Mesenchymal stem cell (in vitro differentiated cells and primary cell): ENCODE data around the gene FHIT.

Experiments
- DNase-seq: peaks from one replicate; pipeline ENCODE4 v3.0.0-alpha.2; 2013
- H2AFZ ChIP-seq: one replicate; pipeline ENCODE4 v1.6.1; 2013; ENCODE audit warnings: low read depth, mild to moderate bottlenecking, control low read depth, inconsistent platforms, low read length, moderate library complexity
- H2AK5ac ChIP-seq: 2 replicates; pipeline ENCODE4 v1.6.1; 2013; ENCODE audit warnings: low read length, moderate library complexity, mild to moderate bottlenecking, inconsistent platforms; ENCODE audit not compliant: severe bottlenecking
- H2BK120ac ChIP-seq: one replicate; pipeline ENCODE4 v1.6.1; 2013; ENCODE audit warnings: low read depth, mild to moderate bottlenecking, inconsistent platforms, low read length, moderate library complexity
- H2BK12ac ChIP-seq, 2 experiments: one replicate each; pipeline ENCODE4 v1.6.1; 2013; ENCODE audit warnings: inconsistent platforms in 2 of 2, low read length in 2 of 2, mild to moderate bottlenecking in 2 of 2, moderate library complexity in 2 of 2, control low read depth in 1 of 2
- H2BK15ac ChIP-seq: one replicate; pipeline ENCODE4 v1.6.1; 2013; ENCODE audit warnings: mild to moderate bottlenecking, low read depth, inconsistent platforms; ENCODE audit not compliant: poor library complexity, severe bottlenecking
- H2BK5ac ChIP-seq: 2 replicates; pipeline ENCODE4 v1.6.1; 2013; ENCODE audit warnings: low read depth, mild to moderate bottlenecking, low read length, control low read depth, inconsistent platforms; ENCODE audit not compliant: poor library complexity, severe bottlenecking
- H3K14ac ChIP-seq, 2 experiments: one replicate each; pipeline ENCODE4 v1.6.1; 2013; ENCODE audit warnings: inconsistent platforms in 2 of 2, low read length in 2 of 2, control low read depth in 1 of 2, mild to moderate bottlenecking in 1 of 2, moderate library complexity in 1 of 2
- H3K18ac ChIP-seq, 2 experiments: one replicate each; pipeline ENCODE4 v1.6.1; 2013; ENCODE audit warnings: inconsistent platforms in 2 of 2, low read length in 2 of 2, control low read depth in 1 of 2, low read depth in 1 of 2, mild to moderate bottlenecking in 1 of 2
- H3K23ac ChIP-seq, 2 experiments: one replicate each; pipeline ENCODE4 v1.6.1; 2013; ENCODE audit warnings: inconsistent platforms in 2 of 2, low read length in 2 of 2, mild to moderate bottlenecking in 2 of 2, moderate library complexity in 2 of 2, control low read depth in 1 of 2
- H3K27ac ChIP-seq: 2 replicates; pipeline ENCODE4 v1.5.1; 2013; ENCODE audit warnings: mild to moderate bottlenecking, moderate library complexity, low read length, control low read depth, inconsistent platforms; ENCODE audit not compliant: poor library complexity, severe bottlenecking
- H3K27me3 ChIP-seq, 2 experiments: 2 replicates each; pipeline versions ENCODE4 v1.6.1 to v1.7.0; 2013; ENCODE audit warnings: low read length in 2 of 2, mild to moderate bottlenecking in 2 of 2, moderate library complexity in 2 of 2, control low read depth in 1 of 2, inconsistent platforms in 1 of 2; ENCODE audit not compliant: control insufficient read depth in 1 of 2, insufficient read depth in 1 of 2
- H3K36me3 ChIP-seq, 2 experiments: 2 replicates each; pipeline versions ENCODE4 v1.6.1 to v1.7.0; 2013; ENCODE audit warnings: low read length in 2 of 2, control low read depth in 1 of 2, inconsistent platforms in 1 of 2, low read depth in 1 of 2, mild to moderate bottlenecking in 1 of 2; ENCODE audit not compliant: insufficient read depth in 2 of 2, control insufficient read depth in 1 of 2
- H3K4ac ChIP-seq, 2 experiments: one replicate each; pipeline ENCODE4 v1.6.1; 2013; ENCODE audit warnings: inconsistent platforms in 2 of 2, low read length in 2 of 2, mild to moderate bottlenecking in 2 of 2, moderate library complexity in 2 of 2, control low read depth in 1 of 2, low read depth in 1 of 2
- H3K4me1 ChIP-seq: 2 replicates; pipeline ENCODE4 v1.6.1; 2013; ENCODE audit warnings: low read depth, low read length, control low read depth; ENCODE audit not compliant: control insufficient read depth, insufficient read depth
- H3K4me2 ChIP-seq: 2 replicates; pipeline ENCODE4 v1.6.1; 2013; ENCODE audit warnings: low read length, mild to moderate bottlenecking, inconsistent platforms; ENCODE audit not compliant: poor library complexity, severe bottlenecking
- H3K4me3 ChIP-seq, 2 experiments: 2 replicates each; pipeline versions ENCODE4 v1.5.1 to v1.7.0; 2013; ENCODE audit warnings: low read length in 2 of 2, mild to moderate bottlenecking in 2 of 2, control low read depth in 1 of 2, low read depth in 1 of 2; ENCODE audit not compliant: insufficient read depth in 1 of 2
- H3K79me1 ChIP-seq: replicated peaks from 2 replicates; pipeline ENCODE4 v1.6.1; 2013; ENCODE audit warnings: mild to moderate bottlenecking, control low read depth, low read length, inconsistent platforms; ENCODE audit not compliant: poor library complexity, severe bottlenecking
- H3K9ac ChIP-seq: 2 replicates; pipeline ENCODE4 v1.7.0; 2013; ENCODE audit warnings: mild to moderate bottlenecking, low read length, moderate library complexity
- H3K9me3 ChIP-seq: 2 replicates; pipeline ENCODE4 v1.7.0; 2013; ENCODE audit warnings: mild to moderate bottlenecking, low read length; ENCODE audit not compliant: control insufficient read depth
- H4K8ac ChIP-seq: one replicate; pipeline ENCODE4 v1.6.1; 2013; ENCODE audit warnings: inconsistent platforms, mild to moderate bottlenecking, low read length, moderate library complexity
- H4K91ac ChIP-seq: one replicate; pipeline ENCODE4 v1.6.1; 2013; ENCODE audit warnings: mild to moderate bottlenecking, low read length, inconsistent platforms
- WGBS: methylation state at CpG from one replicate; pipeline ENCODE4 v1.1.7; 2013; ENCODE audit warnings: mixed read lengths; 5-methylcytosine and 5-hydroxymethylcytosine counted together

Gene FHIT

DNA sequence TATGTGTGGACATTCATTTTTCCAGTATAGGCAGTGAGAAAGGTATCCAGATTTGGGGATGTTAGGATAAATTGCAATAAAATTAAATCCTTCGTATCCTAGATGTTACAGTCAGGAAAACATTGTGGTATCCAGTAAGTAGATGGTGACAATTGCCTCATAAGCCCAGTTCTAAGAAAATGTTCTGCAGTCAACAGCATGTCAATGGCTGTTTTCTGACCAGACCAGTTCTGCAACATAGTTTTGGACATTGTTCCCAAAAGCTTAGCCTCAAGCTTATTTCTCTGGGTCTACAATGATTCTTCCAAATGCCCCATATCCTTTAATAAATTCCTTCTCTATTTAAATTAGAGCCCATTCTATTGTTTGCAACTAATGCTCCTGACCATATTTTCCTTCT, 480.7 kb downstream of the FHIT start:
- Histone ChIP-seq H3K23ac (no peak overlapping the region), H4K91ac (no peak overlapping the region), H2BK12ac (no peak overlapping the region), H3K27me3 (no peaks in the 10 kb centered on the region), H2BK15ac (no peak overlapping the region), H3K9me3 (peaks cover 11% of the 10 kb centered on the region), H3K4me3 (no peak overlapping the region), H3K79me1 (no peaks in the 10 kb centered on the region), H2BK120ac (no peak overlapping the region), H3K4me2 (no peak overlapping the region), H3K9ac (no peak overlapping the region), H3K4me1 (no peaks in the 10 kb centered on the region), H3K14ac (no peak overlapping the region), H3K18ac (no peak overlapping the region), H3K4ac (no peak overlapping the region), H2AFZ (no peak overlapping the region), H4K8ac (no peak overlapping the region), H2AK5ac (no peak overlapping the region), H3K36me3 (no peaks in the 10 kb centered on the region), H3K27ac (no peak overlapping the region), H2BK5ac (no peak overlapping the region)
- no peak for DNase-seq
- 87% methylated on average over 1 of the region's 1 CpG for WGBS

DNA sequence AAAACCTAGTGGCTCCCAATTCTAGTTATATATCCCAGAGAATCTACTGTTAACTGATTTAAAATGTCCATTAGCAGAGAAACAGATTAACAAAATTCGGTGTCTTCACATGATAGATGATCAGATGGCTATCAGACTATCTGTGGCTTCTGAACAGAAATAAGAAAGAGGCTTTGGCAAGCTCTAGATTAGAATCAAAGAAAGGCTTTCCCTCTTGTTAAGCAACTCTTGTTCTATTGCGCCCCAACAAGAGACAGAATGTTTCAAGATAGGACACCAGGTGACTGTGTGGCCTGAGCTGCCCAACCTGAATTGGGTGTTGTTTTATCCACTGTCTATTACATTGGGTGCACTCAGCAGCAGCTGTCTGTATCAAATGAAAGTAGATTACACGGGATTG, 483.7 kb downstream of the FHIT start:
- H2BK120ac ChIP-seq: no peak overlapping the region
- H2BK15ac ChIP-seq: no peak overlapping the region
- H3K18ac ChIP-seq: no peak overlapping the region
- H2BK12ac ChIP-seq: no peak overlapping the region
- H2AFZ ChIP-seq: no peak overlapping the region
- no peak overlapping the region for H3K4me3 ChIP-seq
- DNase-seq: no peak
- H3K4me1 ChIP-seq: no peaks in the 10 kb centered on the region
- no peak overlapping the region for H3K4me2 ChIP-seq
- no peak overlapping the region for H3K4ac ChIP-seq
- no peak overlapping the region for H3K27ac ChIP-seq
- H3K79me1 ChIP-seq: no peaks in the 10 kb centered on the region
- WGBS: 70% methylated on average over 2 of the region's 3 CpGs
- H4K91ac ChIP-seq: no peak overlapping the region
- no peaks in the 10 kb centered on the region for H3K36me3 ChIP-seq
- no peak overlapping the region for H3K23ac ChIP-seq
- H4K8ac ChIP-seq: no peak overlapping the region
- no peak overlapping the region for H3K14ac ChIP-seq
- no peaks in the 10 kb centered on the region for H3K9me3 ChIP-seq
- no peak overlapping the region for H2BK5ac ChIP-seq
- H3K27me3 ChIP-seq: no peaks in the 10 kb centered on the region
- no peak overlapping the region for H2AK5ac ChIP-seq
- H3K9ac ChIP-seq: no peak overlapping the region

DNA sequence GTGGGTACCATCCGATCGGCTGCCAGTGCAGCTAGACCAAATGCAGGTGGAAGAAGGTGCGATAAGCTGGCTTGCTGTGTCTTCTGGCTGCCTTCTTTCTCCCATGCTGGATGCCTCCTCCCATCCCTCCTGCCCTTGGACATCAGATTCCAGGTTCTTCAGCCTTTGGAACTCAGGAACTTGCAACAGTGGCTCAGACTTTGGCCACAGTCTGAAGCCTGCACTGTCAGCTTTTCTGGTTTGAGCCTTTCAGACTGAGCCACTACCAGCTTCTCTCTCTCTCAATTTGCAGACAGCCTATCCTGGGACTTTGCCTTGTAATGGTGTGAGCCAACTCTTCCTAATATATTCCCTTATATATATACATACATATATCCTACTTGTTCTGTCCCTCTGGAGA, 485.5 kb downstream of the FHIT start:
- no peak overlapping the region for H3K14ac ChIP-seq
- no peaks in the 10 kb centered on the region for H3K79me1 ChIP-seq
- no peak for DNase-seq
- H2BK5ac ChIP-seq: no peak overlapping the region
- no peak overlapping the region for H3K9ac ChIP-seq
- no peaks in the 10 kb centered on the region for H3K4me1 ChIP-seq
- H3K27me3 ChIP-seq: no peaks in the 10 kb centered on the region
- no peak overlapping the region for H3K18ac ChIP-seq
- no peak overlapping the region for H2BK12ac ChIP-seq
- no peaks in the 10 kb centered on the region for H3K36me3 ChIP-seq
- H4K8ac ChIP-seq: peak overlapping the region; percentile 9
- H2AFZ ChIP-seq: no peak overlapping the region
- no peak overlapping the region for H3K4me2 ChIP-seq
- H2AK5ac ChIP-seq: no peak overlapping the region
- H3K4me3 ChIP-seq: no peak overlapping the region
- no peaks in the 10 kb centered on the region for H3K9me3 ChIP-seq
- WGBS: 96% methylated on average over 3 of the region's 3 CpGs
- H2BK15ac ChIP-seq: no peak overlapping the region
- no peak overlapping the region for H3K4ac ChIP-seq
- H4K91ac ChIP-seq: no peak overlapping the region
- no peak overlapping the region for H3K23ac ChIP-seq
- H3K27ac ChIP-seq: no peak overlapping the region
- H2BK120ac ChIP-seq: no peak overlapping the region

DNA sequence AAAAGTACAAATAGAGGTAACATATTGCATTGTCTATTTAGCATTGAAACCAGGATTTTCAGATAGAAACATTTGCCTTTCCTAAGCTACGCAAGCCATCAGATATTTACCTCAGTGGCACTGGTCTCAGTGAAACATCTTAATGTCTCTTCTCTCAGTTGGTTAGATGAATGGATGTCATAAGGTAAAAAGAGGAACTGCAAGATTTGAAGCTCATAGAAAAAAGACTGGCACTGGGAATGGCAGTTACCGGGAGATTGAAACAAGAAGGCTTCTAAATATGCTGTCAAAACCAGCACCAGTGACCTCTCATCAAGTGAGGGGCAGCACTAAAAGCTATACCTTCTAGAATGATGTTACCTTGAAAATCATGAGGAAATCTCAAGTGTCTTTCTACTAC, 486.4 kb downstream of the FHIT start:
- no peak overlapping the region for H3K27ac ChIP-seq

More for the DNA sequence above, 486.4 kb downstream of the FHIT start:
- Histone ChIP-seq H4K8ac (no peak overlapping the region), H3K36me3 (no peaks in the 10 kb centered on the region), H2BK5ac (no peak overlapping the region), H3K79me1 (no peaks in the 10 kb centered on the region), H2AFZ (no peak overlapping the region), H3K14ac (no peak overlapping the region), H3K9me3 (no peaks in the 10 kb centered on the region), H3K9ac (no peak overlapping the region), H3K4me3 (no peak overlapping the region), H4K91ac (no peak overlapping the region), H3K4ac (no peak overlapping the region), H2BK15ac (no peak overlapping the region), H2BK120ac (no peak overlapping the region), H3K4me1 (no peaks in the 10 kb centered on the region), H3K27me3 (no peaks in the 10 kb centered on the region), H3K23ac (no peak overlapping the region), H3K4me2 (no peak overlapping the region), H2AK5ac (no peak overlapping the region), H3K18ac (no peak overlapping the region), H2BK12ac (no peak overlapping the region)
- 63% methylated on average over 1 of the region's 2 CpGs for WGBS
- DNase-seq: no peak
